CD1c-positive myeloid dendritic cell (primary cell): ENCODE measurements around the gene GSTT2.

Experiments
- DNase-seq: peaks from one replicate; pipeline ENCODE4 v3.0.0-alpha.2; 2016; ENCODE audit errors: extremely low spot score

Gene GSTT2

DNA sequence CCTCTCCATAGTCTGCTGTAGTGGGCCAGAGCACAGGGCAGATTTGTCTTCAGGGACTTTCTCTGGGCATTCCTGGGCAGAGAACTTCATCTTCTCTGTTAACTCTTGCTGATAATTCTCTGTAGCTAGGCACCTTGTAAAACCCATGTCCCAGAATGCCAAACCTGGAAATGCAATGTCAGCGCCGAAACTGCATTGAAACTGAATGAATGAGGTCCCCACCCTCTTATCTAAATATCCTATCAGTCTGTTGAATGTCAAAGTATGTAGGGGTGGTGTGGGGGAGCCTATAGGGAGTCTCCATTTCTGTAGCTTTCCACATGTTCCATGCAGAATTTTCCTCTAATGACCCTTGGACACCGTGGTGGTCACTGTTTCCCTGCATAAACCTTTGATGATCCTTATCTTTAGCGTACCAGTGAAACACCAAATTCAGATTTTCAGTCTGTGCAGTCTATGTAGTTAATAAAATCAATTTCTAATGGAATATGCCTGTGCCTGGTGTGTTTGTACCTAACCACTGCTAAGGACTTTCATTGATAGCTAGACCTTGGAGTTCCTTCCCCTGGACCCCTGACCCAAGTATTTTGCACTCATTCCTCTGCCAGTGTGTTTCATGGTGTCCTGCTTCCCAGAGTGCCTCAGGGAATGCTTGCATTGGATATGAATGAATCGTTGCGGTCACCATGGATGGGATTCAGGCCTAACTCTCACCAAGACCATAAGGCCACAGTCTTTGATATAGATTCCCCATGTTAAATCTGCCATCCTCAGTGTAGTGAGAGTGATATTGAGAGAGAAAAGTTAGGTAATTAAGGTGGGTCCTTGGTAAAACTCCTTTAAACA is 28.7 kb downstream of the GSTT2 start:
- no peak for DNase-seq

- no peak for DNase-seq
These were observed 29.5 kb downstream of the GSTT2 start for GRCh38 chr22:24009227-24010017.

GRCh38 chr22:24010018-24010391 is 30.1 kb downstream of the GSTT2 start:
- DNase-seq: no peak

- DNase-seq: no peak
These were observed 31.8 kb downstream of the GSTT2 start for GRCh38 chr22:24011735-24012068.

GRCh38 chr22:24016156-24016555 is 36.2 kb downstream of the GSTT2 start:
- DNase-seq: no peak

DNA sequence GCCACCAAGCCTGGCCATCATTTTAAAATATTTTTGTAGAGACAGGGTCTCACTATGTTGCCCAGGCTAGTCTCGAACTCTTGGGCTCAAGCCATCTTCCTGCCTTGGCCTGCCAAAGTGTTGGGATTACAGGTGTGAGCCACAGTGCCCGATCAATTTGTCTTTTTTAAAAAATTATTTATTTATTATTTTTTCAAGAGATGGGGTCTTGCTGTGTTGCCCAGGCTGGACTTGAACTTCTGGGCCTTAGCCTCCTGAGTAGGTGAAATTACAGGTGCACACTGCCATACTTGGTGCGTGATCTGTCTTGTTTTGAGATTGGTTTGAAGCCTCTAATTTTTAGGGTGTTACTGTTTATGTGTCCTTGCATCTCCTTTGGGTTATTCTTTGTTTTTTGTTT is 41.4 kb downstream of the GSTT2 start:
- DNase-seq: no peak

- DNase-seq: no peak
These were observed 43.4 kb downstream of the GSTT2 start for GRCh38 chr22:24023204-24023789.

DNA sequence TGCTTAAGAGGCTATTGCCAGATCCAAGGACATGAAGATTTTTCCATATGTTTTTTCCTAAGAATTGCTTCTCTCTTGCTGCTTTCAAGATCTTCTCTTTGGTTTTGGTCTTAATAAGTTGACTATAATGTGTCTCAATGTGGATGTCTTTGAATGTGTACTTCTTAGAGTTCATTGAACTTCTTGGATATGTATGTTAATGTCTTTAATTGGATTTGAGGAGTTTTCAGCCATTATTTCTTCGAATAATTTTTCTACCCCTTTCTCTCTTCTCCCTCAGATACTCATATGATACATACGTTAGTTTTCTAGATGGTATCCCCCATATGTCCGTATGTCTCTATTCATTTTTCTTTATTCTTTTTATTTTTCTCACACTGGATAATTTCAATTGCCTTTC is 44.4 kb downstream of the GSTT2 start:
- no peak for DNase-seq

GRCh38 chr22:24025475-24025874 is 45.5 kb downstream of the GSTT2 start:
- no peak for DNase-seq

- DNase-seq: no peak
These were observed 46.1 kb downstream of the GSTT2 start for GRCh38 chr22:24026056-24026455.

- no peak for DNase-seq
These were observed 46.8 kb downstream of the GSTT2 start for GRCh38 chr22:24026733-24027132.

GRCh38 chr22:24027389-24027975 is 47.5 kb downstream of the GSTT2 start:
- DNase-seq: no peak

DNA sequence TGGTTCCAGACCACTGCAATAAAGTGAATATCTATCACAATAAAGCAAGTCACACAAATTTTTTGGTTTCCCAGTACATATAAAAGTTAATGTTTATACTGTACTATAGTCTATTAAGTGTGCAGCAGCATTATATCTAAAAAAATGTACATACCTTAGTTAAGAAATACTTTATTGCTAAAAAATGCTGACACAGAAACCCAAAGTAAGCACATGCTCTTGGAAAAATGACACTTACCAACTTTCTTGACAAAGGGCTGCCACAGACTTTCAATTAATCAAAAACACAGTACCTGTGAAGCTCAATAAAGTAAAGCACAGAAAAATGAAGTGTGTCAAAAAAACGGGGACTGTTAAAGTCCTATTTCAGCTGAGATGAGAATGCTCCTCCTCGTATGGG is 48.1 kb downstream of the GSTT2 start:
- DNase-seq: no peak

- DNase-seq: no peak
These were observed 48.6 kb downstream of the GSTT2 start for GRCh38 chr22:24028533-24028932.

DNA sequence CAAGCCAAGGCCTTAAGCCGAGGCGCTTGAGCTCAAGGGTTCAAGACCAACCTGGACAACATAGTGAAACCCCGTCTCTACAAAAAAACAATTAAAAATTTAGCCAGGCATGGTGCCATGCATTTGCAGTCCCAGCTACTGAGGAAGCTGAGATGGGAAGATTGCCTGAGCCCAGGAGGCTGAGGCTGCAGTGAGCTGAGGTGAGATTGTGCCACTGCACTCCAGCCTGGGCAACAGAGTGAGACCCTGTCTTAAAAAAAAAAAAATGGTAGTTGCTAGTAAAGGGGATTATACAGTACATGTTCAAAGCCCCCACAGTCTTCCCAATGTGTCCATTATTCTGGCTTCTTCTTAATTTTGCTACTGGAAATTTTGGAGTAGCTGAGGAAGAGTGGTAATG is 49.4 kb downstream of the GSTT2 start:
- no peak for DNase-seq

GRCh38 chr22:24030186-24030702 is 50.3 kb downstream of the GSTT2 start:
- no peak for DNase-seq
